Right lobe of liver (tissue), 6 donors: ENCODE measurements around the gene WDR13. TPM values are rescaled to one million over a fixed set of nuclear protein-coding genes. Genes with fewer than 3 reads are reported as not detected.
A peak's percentile ranks its signal among the peaks of the same experiment; 100 is the strongest.

Source experiments
- ATAC-seq, 4 donors: fragments of 200-7000 bp; cut with Tn5 transposase; one replicate each; pipeline ENCODE4 v1.9.1; 2020; ENCODE audit warnings: mild to moderate bottlenecking in 4 of 4, moderate library complexity in 4 of 4
- DNase-seq, 3 donors: peaks; one replicate each; pipeline ENCODE4 v3.0.0-alpha.2; 2020
- H3K27ac ChIP-seq, 3 donors: fragments of 200-600 bp; one replicate each; pipeline ENCODE4 v1.8.0; 2022
- H3K27me3 ChIP-seq, 2 donors: fragments of 200-600 bp; one replicate each; pipeline ENCODE4 v1.8.0; 2022
- H3K36me3 ChIP-seq, 4 donors: fragments of 200-600 bp; sonication (generic) in 1 of 4; one replicate each; pipeline versions ENCODE4 v1.5.1 to v1.8.0; 2017 to 2022; ENCODE audit warnings: control low read depth in 1 of 4
- H3K4me1 ChIP-seq, 4 donors: fragments of 200-600 bp; sonication (generic) in 1 of 4; one replicate each; pipeline versions ENCODE4 v1.5.1 to v1.8.0; 2017 to 2022; ENCODE audit warnings: control low read depth in 1 of 4
- H3K4me3 ChIP-seq, 3 donors: fragments of 200-600 bp; one replicate each; pipeline ENCODE4 v1.8.0; 2022
- H3K9me3 ChIP-seq, 4 donors: fragments of 200-600 bp; sonication (generic) in 1 of 4; one replicate each; pipeline versions ENCODE4 v1.5.1 to v1.8.0; 2017 to 2022; ENCODE audit warnings: control low read depth in 1 of 4
- CTCF ChIP-seq, 4 donors: fragments of 200-600 bp in 3 of 4; fragments of 450-650 bp in 1 of 4; IDR thresholded peaks; one replicate each; pipeline versions ENCODE4 v1.5.1 to v1.8.0; 2016 to 2022; ENCODE audit warnings: antibody characterized with exemption in 4 of 4, mild to moderate bottlenecking in 2 of 4
- POLR2A ChIP-seq: fragments of 450-650 bp; IDR thresholded peaks from one replicate; pipeline ENCODE4 v1.6.1; 2017; ENCODE audit warnings: antibody characterized with exemption, mild to moderate bottlenecking
- WGBS: methylation state at CpG from one replicate; pipeline ENCODE4 v1.1.6; 2018; ENCODE audit warnings: low coverage, low lambda C conversion rate; ENCODE audit not compliant: insufficient coverage; ENCODE audit errors: missing lambda C conversion rate; 5-methylcytosine and 5-hydroxymethylcytosine counted together
- intact Hi-C, 2 donors: fragments of 100-400 bp; cut with DNase I; formaldehyde crosslinking; loops; one replicate each; pipeline versions ENCODE4 v1.11.2 to v1.14.1; 2022
- total RNA-seq, 6 experiments: library from RNA; depleted of rRNA in 2 of 6; stranded (reverse); fragments of >200 nt in 2 of 6; fragmentation: NEBNext Ultra II Directional in 3 of 6; extraction: Animal tissue kit (Norgen Biotek cat#: 25700) in 3 of 6; gene quantifications; one replicate each; pipeline versions ENCODE4 v1.1.0 to v1.2.4, GENCODE V29; 2016 to 2023
- donor health status: DM: no; HTN: yes; CAD: no.
- donor health status: DM: no; HTN: no; CAD: no.
- donor health status: DM: no; HTN: no; CAD: no.
- donor health status: DM: no; HTN: yes; CAD: no.
- donor health status: DM: no; HTN: yes; CAD: no.

The WDR13 gene
- total RNA-seq, 6 experiments from 2014 or later, result 46.5 to 193 (median 80.8) TPM

- intact Hi-C loops, result no loop called here
- H3K27me3 ChIP-seq, result no peaks in the 10 kb centered on the region
- no peak overlapping the region for H3K4me3 ChIP-seq
- peaks cover 0 to 25% (median 0%) of the 10 kb centered on the region in 4 donors for H3K36me3 ChIP-seq
- DNase-seq (no peak), ATAC-seq (no peak)
- H3K9me3 ChIP-seq, result no peaks in the 10 kb centered on the region
- H3K4me1 ChIP-seq, result no peaks in the 10 kb centered on the region
- WGBS, result 66% methylated on average over 6 of the region's 17 CpGs
- TF ChIP-seq POLR2A (no peak), CTCF (IDR thresholded peaks at IDR 0.05) (no peak)
- H3K27ac ChIP-seq, result no peak overlapping the region
These were observed 4.6 kb downstream of the WDR13 start for GRCh38 chrX:48601741-48602394.

- Histone ChIP-seq H3K4me1 (no peaks in the 10 kb centered on the region), H3K4me3 (no peak overlapping the region), H3K9me3 (no peaks in the 10 kb centered on the region), H3K36me3 (peaks cover 0 to 21% (median 0%) of the 10 kb centered on the region in 4 donors), H3K27ac (no peak overlapping the region), H3K27me3 (no peaks in the 10 kb centered on the region)
- no peak for TF ChIP-seq POLR2A
- TF ChIP-seq CTCF (IDR thresholded peaks at IDR 0.05), result no peak
- intact Hi-C loops, result no loop called here
- no peak for DNase-seq
- ATAC-seq, result no peak
- WGBS, result no CpG with 5 or more reads among the region's 16 CpGs
These were observed 7.4 kb downstream of the WDR13 start for GRCh38 chrX:48604701-48605100.

- WGBS, result 59% methylated on average over 3 of the region's 6 CpGs
- no peak overlapping the region for H3K27ac ChIP-seq
- no peaks in the 10 kb centered on the region for H3K9me3 ChIP-seq
- ATAC-seq, result peak in 1 of 4 donors; percentile 16
- no peak for TF ChIP-seq CTCF (IDR thresholded peaks at IDR 0.05)
- TF ChIP-seq POLR2A, result no peak
- no peak for DNase-seq
- no peaks in the 10 kb centered on the region for H3K27me3 ChIP-seq
- H3K36me3 ChIP-seq, result peaks cover 0 to 18% (median 0%) of the 10 kb centered on the region in 4 donors
- no peak overlapping the region for H3K4me3 ChIP-seq
- no peaks in the 10 kb centered on the region for H3K4me1 ChIP-seq
- intact Hi-C loops, result no loop called here
These were observed 8.8 kb downstream of the WDR13 start for GRCh38 chrX:48606091-48606490.

- WGBS, result 11% methylated on average over 2 of the region's 2 CpGs
- H3K9me3 ChIP-seq, result no peaks in the 10 kb centered on the region
- H3K4me3 ChIP-seq, result no peak overlapping the region
- DNase-seq, result no peak
- intact Hi-C loops, result no loop called here
- no peak overlapping the region for H3K27ac ChIP-seq
- no peaks in the 10 kb centered on the region for H3K36me3 ChIP-seq
- no peak for ATAC-seq
- H3K4me1 ChIP-seq, result no peaks in the 10 kb centered on the region
- H3K27me3 ChIP-seq, result no peaks in the 10 kb centered on the region
- TF ChIP-seq CTCF (IDR thresholded peaks at IDR 0.05), result no peak
- no peak for TF ChIP-seq POLR2A
These were observed 14.4 kb downstream of the WDR13 start for GRCh38 chrX:48611703-48612102.
